Transverse colon (tissue), 4 donors: ENCODE results near the gene CD40. TPM values are rescaled to one million over a fixed set of nuclear protein-coding genes. Genes with fewer than 3 reads are reported as not detected.

Source experiments
- DNase-seq: peaks from one replicate; pipeline ENCODE4 v3.0.0-alpha.2; 2019
- H3K27ac ChIP-seq, 4 donors: fragments of 200-600 bp; sonication (generic); 2 replicates each; pipeline ENCODE4 v1.5.1; 2016 to 2018; ENCODE audit warnings: inconsistent platforms in 4 of 4
- H3K27me3 ChIP-seq: fragments of 200-600 bp; sonication (generic); 2 replicates; pipeline ENCODE4 v1.5.1; 2017; ENCODE audit warnings: inconsistent platforms
- H3K36me3 ChIP-seq, 4 donors: fragments of 200-600 bp; sonication (generic); 2 replicates each; pipeline ENCODE4 v1.5.1; 2017 to 2019; ENCODE audit warnings: inconsistent platforms in 4 of 4
- H3K4me1 ChIP-seq, 4 donors: fragments of 200-600 bp; sonication (generic); 2 replicates each; pipeline ENCODE4 v1.5.1; 2017 to 2020; ENCODE audit warnings: inconsistent platforms in 4 of 4
- H3K4me3 ChIP-seq, 4 donors: fragments of 200-600 bp; sonication (generic); 1 replicate in 1 of 4; 2 replicates in 3 of 4; pipeline versions ENCODE4 v1.5.1 to v1.6.1; 2017 to 2019; ENCODE audit warnings: inconsistent platforms in 4 of 4
- H3K9me3 ChIP-seq, 2 donors: fragments of 200-600 bp; sonication (generic); 2 replicates each; pipeline ENCODE4 v1.5.1; 2017 to 2019; ENCODE audit warnings: inconsistent platforms in 2 of 2
- CTCF ChIP-seq, 5 experiments: fragments of 200-600 bp in 3 of 5; fragments of 450-650 bp in 2 of 5; sonication (generic) in 3 of 5; IDR thresholded peaks; 1 replicate in 2 of 5; 2 replicates in 3 of 5; pipeline ENCODE4 v1.5.1; 2016 to 2017; ENCODE audit warnings: antibody characterized with exemption in 5 of 5, inconsistent platforms in 3 of 5, mild to moderate bottlenecking in 2 of 5, moderate library complexity in 1 of 5
- EP300 ChIP-seq: sonication (generic); formaldehyde crosslinking; IDR thresholded peaks from one replicate; pipeline ENCODE4 v1.6.1; 2017; ENCODE audit warnings: antibody characterized with exemption, low read depth
- POLR2A ChIP-seq: fragments of 450-650 bp; IDR thresholded peaks from one replicate; pipeline ENCODE4 v1.6.1; 2016; ENCODE audit warnings: antibody characterized with exemption, mild to moderate bottlenecking, moderate library complexity
- POLR2AphosphoS5 ChIP-seq, 3 donors: sonication (generic); formaldehyde crosslinking; IDR thresholded peaks; one replicate each; pipeline ENCODE4 v1.6.1; 2016; ENCODE audit warnings: antibody characterized with exemption in 3 of 3
- WGBS, 2 donors: methylation state at CpG; one replicate each; pipeline ENCODE4 v1.1.5; 2018; ENCODE audit warnings: low coverage in 1 of 2; 5-methylcytosine and 5-hydroxymethylcytosine counted together
- in situ Hi-C, 4 donors: fragments of 200-750 bp; cut with MboI; loops; one replicate each; pipeline versions ENCODE4 v1.15.0 to v1.15.1; 2017; ENCODE audit warnings: low sequenced_read_pairs in 3 of 4, low pct_ligation_motif_present in 1 of 4, low pct_unique_long_range_greater_than_20kb in 1 of 4
- intact Hi-C: fragments of 100-400 bp; cut with DNase I; formaldehyde crosslinking; loops from one replicate; pipeline ENCODE4 v1.15.1; 2023; ENCODE audit warnings: low total_unique reads
- total RNA-seq, 4 donors: library from RNA; depleted of rRNA; stranded (reverse); fragments of >200 nt; gene quantifications; one replicate each; pipeline ENCODE4 v1.1.0, GENCODE V29; 2016

The CD40 gene
- total RNA-seq, 4 donors from 2014 or later: 2.5 to 11.6 (median 3.5) TPM

GRCh38 chr20:46142124-46142523 is 24.0 kb downstream of the CD40 start:
- TF ChIP-seq EP300 (no peak), POLR2A (no peak), POLR2AphosphoS5 (IDR thresholded peaks at IDR 0.05) (no peak), CTCF (IDR thresholded peaks at IDR 0.05) (no peak)
- peaks cover 73% of the 10 kb centered on the region for H3K27me3 ChIP-seq
- in situ Hi-C loops (no loop called here), intact Hi-C loops (no loop called here)
- no peak overlapping the region for H3K27ac ChIP-seq
- no peaks in the 10 kb centered on the region for H3K4me1 ChIP-seq
- H3K4me3 ChIP-seq: no peak overlapping the region
- H3K36me3 ChIP-seq: no peaks in the 10 kb centered on the region
- DNase-seq: no peak
- H3K9me3 ChIP-seq: no peaks in the 10 kb centered on the region
- WGBS, 2 donors: 42 to 45% methylated on average over 3 to 5 of the region's 5 CpGs

- DNase-seq: no peak
- in situ Hi-C loops: no loop called here
- Histone ChIP-seq H3K27ac (no peak overlapping the region), H3K36me3 (no peaks in the 10 kb centered on the region), H3K4me3 (no peak overlapping the region), H3K4me1 (no peaks in the 10 kb centered on the region), H3K9me3 (no peaks in the 10 kb centered on the region), H3K27me3 (peaks cover 51% of the 10 kb centered on the region)
- 55 to 71% methylated on average over 5 to 8 of the region's 8 CpGs for WGBS, 2 donors
- intact Hi-C loops: no loop called here
- TF ChIP-seq CTCF (IDR thresholded peaks at IDR 0.05) (no peak), POLR2AphosphoS5 (IDR thresholded peaks at IDR 0.05) (no peak), EP300 (no peak), POLR2A (no peak)
Measured at GRCh38 chr20:46144432-46145025, 26.4 kb downstream of the CD40 start.

GRCh38 chr20:46145713-46146112 is 27.6 kb downstream of the CD40 start:
- no peak for TF ChIP-seq POLR2AphosphoS5 (IDR thresholded peaks at IDR 0.05)
- no peak for TF ChIP-seq POLR2A
- TF ChIP-seq CTCF (IDR thresholded peaks at IDR 0.05): no peak
- no peak for TF ChIP-seq EP300
- in situ Hi-C loops: no loop called here
- no peaks in the 10 kb centered on the region for H3K4me1 ChIP-seq
- no peaks in the 10 kb centered on the region for H3K9me3 ChIP-seq
- no peak for DNase-seq
- H3K27ac ChIP-seq: no peak overlapping the region
- H3K4me3 ChIP-seq: no peak overlapping the region
- H3K27me3 ChIP-seq: peaks cover 39% of the 10 kb centered on the region
- 50% methylated on average over 3 of the region's 3 CpGs; no CpG with 5 or more reads in 1 of the 2 donors for WGBS, 2 donors
- intact Hi-C loops: no loop called here
- H3K36me3 ChIP-seq: no peaks in the 10 kb centered on the region

GRCh38 chr20:46148313-46149208 is 30.4 kb downstream of the CD40 start:
- in situ Hi-C loops: no loop called here
- Histone ChIP-seq H3K27me3 (peaks cover 27% of the 10 kb centered on the region), H3K4me1 (no peaks in the 10 kb centered on the region), H3K4me3 (no peak overlapping the region), H3K27ac (no peak overlapping the region), H3K36me3 (no peaks in the 10 kb centered on the region), H3K9me3 (no peaks in the 10 kb centered on the region)
- WGBS, 2 donors: 66% methylated on average over 14 of the region's 14 CpGs; no CpG with 5 or more reads in 1 of the 2 donors
- no peak for TF ChIP-seq EP300
- TF ChIP-seq CTCF (IDR thresholded peaks at IDR 0.05): no peak
- no peak for TF ChIP-seq POLR2AphosphoS5 (IDR thresholded peaks at IDR 0.05)
- no peak for TF ChIP-seq POLR2A
- DNase-seq: no peak
- intact Hi-C loops: no loop called here
